ENCODE results near the gene PRICKLE2.

Gene PRICKLE2

DNA sequence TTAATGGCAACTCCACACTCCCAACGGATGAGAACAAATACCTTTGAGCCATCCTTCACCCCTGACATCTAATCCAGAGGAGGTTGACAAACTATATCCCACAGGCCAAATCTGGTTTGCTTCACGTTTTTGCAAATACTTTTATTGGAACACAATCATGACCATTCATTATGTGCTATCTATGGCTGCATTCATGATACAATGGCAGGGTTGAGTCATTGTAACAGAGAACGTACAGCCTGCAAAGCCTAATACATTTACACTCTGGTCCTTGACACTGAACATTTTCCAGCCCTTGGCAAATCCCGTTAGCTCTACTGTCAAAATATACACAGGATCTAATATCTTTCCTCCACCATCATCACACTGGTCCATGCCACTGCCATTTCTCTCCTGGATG lies 7.6 kb upstream of the PRICKLE2 start:
- Histone ChIP-seq H3K9me3 (ENCODE audit: low read length) (no peaks in the 10 kb centered on the region), H4K20me1 (ENCODE audit: insufficient read depth, low read length) (no peaks in the 10 kb centered on the region), H3K36me3 (ENCODE audit: insufficient read depth, low read length) (no peaks in the 10 kb centered on the region), H3K79me2 (ENCODE audit: insufficient read depth, low read length) (no peaks in the 10 kb centered on the region), H3K4me2 (ENCODE audit: low read length) (no peak overlapping the region), H3K4me3 (ENCODE audit: low read depth, low read length, poor library complexity, severe bottlenecking) (no peak overlapping the region), H3F3A (ENCODE audit: insufficient read depth, low read length) (no peaks in the 10 kb centered on the region), H3K27ac (ENCODE audit: low read depth, low read length, poor library complexity, severe bottlenecking) (no peak overlapping the region), H3K4me1 (ENCODE audit: insufficient read depth, low read length, severe bottlenecking) (peaks cover 8% of the 10 kb centered on the region), H3K9ac (ENCODE audit: low read length) (no peak overlapping the region), H3K27me3 (ENCODE audit: insufficient read depth, low read length) (no peaks in the 10 kb centered on the region), H3K9me2 (ENCODE audit: low read depth, low read length) (no peaks in the 10 kb centered on the region), H2AFZ (ENCODE audit: low read length) (no peak overlapping the region)
- no peak for TF ChIP-seq EZH2 (IDR thresholded peaks at IDR 0.05; ENCODE audit: borderline replicate concordance, low read length)
- no peak for TF ChIP-seq CTCF (IDR thresholded peaks at IDR 0.05; ENCODE audit: low read length)

DNA sequence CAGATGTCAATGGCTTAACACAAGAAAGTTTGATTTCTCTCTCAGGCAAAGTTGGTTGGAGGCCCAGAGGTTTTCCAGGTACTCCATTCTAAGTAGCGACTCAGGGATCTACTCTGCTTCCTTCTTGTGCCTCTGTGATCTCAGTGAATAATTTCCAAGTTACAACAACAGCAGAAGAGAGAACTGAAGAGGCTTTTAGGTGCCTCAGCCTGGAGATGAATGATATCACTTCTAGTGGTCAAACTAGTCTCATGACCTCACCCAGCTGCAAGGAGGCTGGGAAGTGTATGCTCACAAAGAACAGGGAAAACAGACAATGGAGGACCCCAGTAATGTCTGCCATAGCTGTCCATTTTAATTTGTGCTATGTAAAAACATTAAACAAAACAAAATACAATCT lies 4.6 kb upstream of the PRICKLE2 start:
- Histone ChIP-seq H3K27me3 (ENCODE audit: insufficient read depth, low read length) (no peaks in the 10 kb centered on the region), H3K4me1 (ENCODE audit: insufficient read depth, low read length, severe bottlenecking) (peaks cover 7% of the 10 kb centered on the region), H3F3A (ENCODE audit: insufficient read depth, low read length) (no peaks in the 10 kb centered on the region), H3K36me3 (ENCODE audit: insufficient read depth, low read length) (no peaks in the 10 kb centered on the region), H3K9ac (ENCODE audit: low read length) (no peak overlapping the region), H2AFZ (ENCODE audit: low read length) (no peak overlapping the region), H3K4me2 (ENCODE audit: low read length) (no peak overlapping the region), H3K27ac (ENCODE audit: low read depth, low read length, poor library complexity, severe bottlenecking) (no peak overlapping the region), H3K9me3 (ENCODE audit: low read length) (no peaks in the 10 kb centered on the region), H3K9me2 (ENCODE audit: low read depth, low read length) (no peaks in the 10 kb centered on the region), H3K4me3 (ENCODE audit: low read depth, low read length, poor library complexity, severe bottlenecking) (no peak overlapping the region), H4K20me1 (ENCODE audit: insufficient read depth, low read length) (no peaks in the 10 kb centered on the region), H3K79me2 (ENCODE audit: insufficient read depth, low read length) (no peaks in the 10 kb centered on the region)
- TF ChIP-seq EZH2 (IDR thresholded peaks at IDR 0.05; ENCODE audit: borderline replicate concordance, low read length), result no peak
- TF ChIP-seq CTCF (IDR thresholded peaks at IDR 0.05; ENCODE audit: low read length), result no peak

- H3K9me3 ChIP-seq (ENCODE audit: low read length), result no peaks in the 10 kb centered on the region
- no peak overlapping the region for H2AFZ ChIP-seq (ENCODE audit: low read length)
- no peak overlapping the region for H3K9ac ChIP-seq (ENCODE audit: low read length)
- H3K27ac ChIP-seq (ENCODE audit: low read depth, low read length, poor library complexity, severe bottlenecking), result no peak overlapping the region
- TF ChIP-seq CTCF (IDR thresholded peaks at IDR 0.05; ENCODE audit: low read length) (no peak), EZH2 (IDR thresholded peaks at IDR 0.05; ENCODE audit: borderline replicate concordance, low read length) (no peak)
- H3K27me3 ChIP-seq (ENCODE audit: insufficient read depth, low read length), result no peaks in the 10 kb centered on the region
- H3K4me1 ChIP-seq (ENCODE audit: insufficient read depth, low read length, severe bottlenecking), result no peaks in the 10 kb centered on the region
- H4K20me1 ChIP-seq (ENCODE audit: insufficient read depth, low read length), result no peaks in the 10 kb centered on the region
- no peaks in the 10 kb centered on the region for H3K79me2 ChIP-seq (ENCODE audit: insufficient read depth, low read length)
- no peaks in the 10 kb centered on the region for H3F3A ChIP-seq (ENCODE audit: insufficient read depth, low read length)
- H3K4me3 ChIP-seq (ENCODE audit: low read depth, low read length, poor library complexity, severe bottlenecking), result no peak overlapping the region
- H3K36me3 ChIP-seq (ENCODE audit: insufficient read depth, low read length), result no peaks in the 10 kb centered on the region
- H3K4me2 ChIP-seq (ENCODE audit: low read length), result no peak overlapping the region
- H3K9me2 ChIP-seq (ENCODE audit: low read depth, low read length), result no peaks in the 10 kb centered on the region
Observed at GRCh38 chr3:64228110-64228509, 2.8 kb upstream of the PRICKLE2 start.
